Caco-2 (cell line): Measurements from ENCODE around the gene EPHB6. TPM values are rescaled to one million over a fixed set of nuclear protein-coding genes. Genes with fewer than 3 reads are reported as not detected.

Experiments
- BruUV-seq: library from RNA; stranded (reverse); fragments of 400-500 nt; replicated peaks from 2 replicates; lab custom pipeline; 2021; lab: Mats Ljungman, UMichigan
- CTCF ChIA-PET: fragments of 300-600 bp; sonication (Branson Sonifier 250); formaldehyde crosslinking; loops from one replicate; lab custom pipeline; 2022; ENCODE audit warnings: antibody characterized with exemption; lab: Charles Lee
- POLR2A ChIA-PET: fragments of 300-600 bp; sonication (Branson Sonifier 250); formaldehyde crosslinking; loops from one replicate; lab custom pipeline; 2022; ENCODE audit warnings: antibody characterized with exemption; lab: Charles Lee
- DNase-seq, 2 experiments: peaks; one replicate each; pipeline versions ENCODE4 v3.0.0 to v3.0.0-alpha.2; 2020 to 2022
- H3K27me3 ChIP-seq: replicated peaks from 2 replicates; pipeline ENCODE4 v1.6.0; 2011; ENCODE audit warnings: low read length; ENCODE audit not compliant: control insufficient read depth, insufficient read depth
- H3K36me3 ChIP-seq: 2 replicates; pipeline ENCODE4 v1.5.1; 2011; ENCODE audit warnings: low read length; ENCODE audit not compliant: control insufficient read depth, insufficient read depth
- H3K4me1 ChIP-seq: fragments of 250-450 bp; sonication (Bioruptor Pico); 2 replicates; pipeline ENCODE4 v1.5.1; 2020; ENCODE audit warnings: mild to moderate bottlenecking
- H3K4me3 ChIP-seq: 2 replicates; pipeline ENCODE4 v1.5.1; 2011; ENCODE audit warnings: low read depth, mild to moderate bottlenecking, control low read depth, low read length
- H3K9me3 ChIP-seq: fragments of 250-450 bp; sonication (Bioruptor Pico); 2 replicates; pipeline ENCODE4 v1.5.1; 2020; ENCODE audit warnings: mild to moderate bottlenecking, moderate library complexity
- H3K27ac Mint-ChIP-seq: one replicate; pipeline ENCODE4 v1.8.0; 2022; ENCODE audit warnings: mixed read lengths; ENCODE audit not compliant: unreplicated experiment
- H3K27me3 Mint-ChIP-seq: one replicate; pipeline ENCODE4 v1.8.0; 2022; ENCODE audit warnings: mixed read lengths; ENCODE audit not compliant: insufficient read depth, unreplicated experiment
- H3K36me3 Mint-ChIP-seq: one replicate; pipeline ENCODE4 v1.8.0; 2022; ENCODE audit warnings: mild to moderate bottlenecking, mixed read lengths; ENCODE audit not compliant: insufficient read depth, unreplicated experiment
- H3K4me1 Mint-ChIP-seq: one replicate; pipeline ENCODE4 v1.8.0; 2022; ENCODE audit warnings: low read depth, mixed read lengths; ENCODE audit not compliant: unreplicated experiment
- H3K4me3 Mint-ChIP-seq: one replicate; pipeline ENCODE4 v1.8.0; 2022; ENCODE audit warnings: mild to moderate bottlenecking, moderate library complexity, mixed read lengths; ENCODE audit not compliant: unreplicated experiment
- H3K9me3 Mint-ChIP-seq: one replicate; pipeline ENCODE4 v1.8.0; 2022; ENCODE audit warnings: mixed read lengths; ENCODE audit not compliant: unreplicated experiment
- intact Hi-C: fragments of 100-400 bp; cut with micrococcal nuclease; formaldehyde crosslinking; loops from one replicate; pipeline ENCODE4 v1.10.0; 2022; ENCODE audit not compliant: unreplicated experiment
- total RNA-seq: library from RNA; stranded (reverse); gene quantifications from 2 replicates; pipeline ENCODE4 v1.2.3, GENCODE V29; 2022
- TF ChIP-seq, protein P1 (sequence below), 2 experiments: fragments of 200-600 bp in 1 of 2; IDR thresholded peaks; 1 replicate in 1 of 2; 2 replicates in 1 of 2; pipeline versions ENCODE4 v1.5.1 to v1.8.0; 2011 to 2022; ENCODE audit warnings: antibody characterized with exemption in 1 of 2, control low read depth in 1 of 2, inconsistent platforms in 1 of 2, low read depth in 1 of 2, low read length in 1 of 2, mild to moderate bottlenecking in 1 of 2, moderate library complexity in 1 of 2; ENCODE audit not compliant: insufficient read depth in 1 of 2, severe bottlenecking in 1 of 2, unreplicated experiment in 1 of 2

The EPHB6 gene
- total RNA-seq, 1 experiment from 2014 or later: 2.7 TPM

DNA sequence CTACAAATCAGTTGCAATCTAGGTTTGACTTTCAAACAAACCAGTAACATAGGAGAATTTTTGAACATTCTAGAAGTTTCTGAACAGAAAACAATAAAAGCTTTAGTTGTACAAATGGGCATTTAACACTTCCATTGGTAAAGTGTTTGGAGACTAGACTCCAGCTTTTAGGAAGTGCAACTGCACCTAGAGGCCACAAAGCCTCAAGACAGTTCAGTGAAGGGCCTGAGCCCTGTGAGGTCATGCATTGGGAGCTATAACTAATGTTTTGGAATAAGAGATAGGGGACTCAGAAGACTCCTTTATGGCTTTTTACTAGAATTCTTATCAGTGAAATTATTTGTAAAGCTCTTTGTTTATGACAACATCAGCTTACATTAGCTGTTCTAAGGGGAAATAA is 3.0 kb upstream of the EPHB6 start:
- no peaks in the 10 kb centered on the region for H3K9me3 ChIP-seq
- no TSS peak for BruUV-seq
- no peaks in the 10 kb centered on the region for H3K36me3 ChIP-seq
- Mint-ChIP-seq H3K36me3 (no peaks in the 10 kb centered on the region), H3K4me1 (peaks cover 7% of the 10 kb centered on the region), H3K27me3 (peaks cover 17% of the 10 kb centered on the region), H3K9me3 (no peaks in the 10 kb centered on the region), H3K4me3 (no peak overlapping the region), H3K27ac (no peak overlapping the region)
- peaks cover 6% of the 10 kb centered on the region; the same call in 1 of the 2 replicates for H3K4me1 ChIP-seq
- no peak for DNase-seq
- intact Hi-C loops: no loop called here
- POLR2A ChIA-PET: no interaction called here
- TF ChIP-seq, protein P1, sequence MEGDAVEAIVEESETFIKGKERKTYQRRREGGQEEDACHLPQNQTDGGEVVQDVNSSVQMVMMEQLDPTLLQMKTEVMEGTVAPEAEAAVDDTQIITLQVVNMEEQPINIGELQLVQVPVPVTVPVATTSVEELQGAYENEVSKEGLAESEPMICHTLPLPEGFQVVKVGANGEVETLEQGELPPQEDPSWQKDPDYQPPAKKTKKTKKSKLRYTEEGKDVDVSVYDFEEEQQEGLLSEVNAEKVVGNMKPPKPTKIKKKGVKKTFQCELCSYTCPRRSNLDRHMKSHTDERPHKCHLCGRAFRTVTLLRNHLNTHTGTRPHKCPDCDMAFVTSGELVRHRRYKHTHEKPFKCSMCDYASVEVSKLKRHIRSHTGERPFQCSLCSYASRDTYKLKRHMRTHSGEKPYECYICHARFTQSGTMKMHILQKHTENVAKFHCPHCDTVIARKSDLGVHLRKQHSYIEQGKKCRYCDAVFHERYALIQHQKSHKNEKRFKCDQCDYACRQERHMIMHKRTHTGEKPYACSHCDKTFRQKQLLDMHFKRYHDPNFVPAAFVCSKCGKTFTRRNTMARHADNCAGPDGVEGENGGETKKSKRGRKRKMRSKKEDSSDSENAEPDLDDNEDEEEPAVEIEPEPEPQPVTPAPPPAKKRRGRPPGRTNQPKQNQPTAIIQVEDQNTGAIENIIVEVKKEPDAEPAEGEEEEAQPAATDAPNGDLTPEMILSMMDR (IDR thresholded peaks at IDR 0.05; ENCODE audit: insufficient read depth in 1 of 2, low read depth in 1 of 2, low read length in 1 of 2, severe bottlenecking in 1 of 2, unreplicated experiment in 1 of 2): no peak
- CTCF ChIA-PET: interaction anchor here (0.7 to 0.8 kb wide), 2 partner anchors 21 to 363 kb away, joined by 3 to 4 read pairs; no protein-coding TSS in a partner anchor
- no peak overlapping the region for H3K4me3 ChIP-seq
- no peaks in the 10 kb centered on the region; the same call in none of the 2 replicates for H3K27me3 ChIP-seq

- no peaks in the 10 kb centered on the region for H3K9me3 ChIP-seq
- BruUV-seq: no TSS peak
- DNase-seq: peak; percentile 64 to 75
- Mint-ChIP-seq H3K36me3 (no peaks in the 10 kb centered on the region), H3K27ac (peak overlapping the region; percentile 47), H3K27me3 (peaks cover 14% of the 10 kb centered on the region), H3K4me3 (peak overlapping the region; percentile 91), H3K9me3 (no peaks in the 10 kb centered on the region), H3K4me1 (peaks cover 7% of the 10 kb centered on the region)
- POLR2A ChIA-PET: no interaction called here
- peak overlapping the region; percentile 76 for H3K4me3 ChIP-seq
- CTCF ChIA-PET: interaction anchor here (0.6 to 1.9 kb wide), 10 partner anchors 12 to 367 kb away, joined by 3 to 6 read pairs (median 3); no protein-coding TSS in a partner anchor
- H3K27me3 ChIP-seq: no peaks in the 10 kb centered on the region; the same call in none of the 2 replicates
- TF ChIP-seq, protein P1 (IDR thresholded peaks at IDR 0.05; ENCODE audit: insufficient read depth in 1 of 2, low read depth in 1 of 2, low read length in 1 of 2, severe bottlenecking in 1 of 2, unreplicated experiment in 1 of 2): peak; percentile 83 to 85
- no peaks in the 10 kb centered on the region for H3K36me3 ChIP-seq
- intact Hi-C loops: loop anchor here (1.0 to 2.0 kb wide), 6 partner anchors 12 to 361 kb away; no protein-coding TSS in a partner anchor
- H3K4me1 ChIP-seq: peaks cover 6% of the 10 kb centered on the region; the same call in 1 of the 2 replicates
These were observed 1.0 kb upstream of the EPHB6 start for GRCh38 chr7:142853739-142854371.

DNA sequence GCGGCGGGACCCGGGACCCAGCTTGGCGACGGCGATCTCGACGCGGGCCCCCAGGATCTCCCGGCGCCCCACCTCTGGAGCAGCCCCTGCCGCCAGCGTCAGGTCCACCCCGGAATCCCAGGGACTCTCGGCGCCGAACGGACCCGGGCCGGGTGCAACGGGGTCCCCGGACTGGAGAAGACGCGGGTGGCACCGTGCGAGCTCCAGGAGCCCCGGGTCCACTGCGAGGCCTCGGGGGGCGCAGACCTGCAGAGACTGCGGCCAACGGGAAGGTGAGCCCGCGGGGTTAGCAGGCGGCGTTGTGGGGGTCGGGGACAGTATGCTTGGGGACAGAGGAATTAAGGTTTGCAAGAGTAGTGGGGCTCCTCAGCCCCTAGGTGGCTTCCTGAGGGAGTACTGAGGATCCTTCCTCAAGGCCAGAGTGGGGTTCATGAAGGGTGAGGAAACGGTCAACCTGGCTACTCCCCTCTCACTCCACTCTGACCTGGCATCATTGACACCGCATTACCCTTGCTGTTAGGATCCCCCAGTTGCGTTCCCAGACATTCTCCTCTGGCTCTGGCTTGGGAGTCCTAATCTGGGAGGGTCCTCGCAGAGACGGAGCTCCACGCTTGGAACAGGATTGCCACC is 353 bp downstream of the EPHB6 start:
- CTCF ChIA-PET: interaction anchor here (0.6 to 1.9 kb wide), 8 partner anchors 9 to 360 kb away, joined by 3 to 8 read pairs (median 5); no protein-coding TSS in a partner anchor
- POLR2A ChIA-PET: no interaction called here
- Mint-ChIP-seq H3K4me3 (peak overlapping the region; percentile 91), H3K27ac (no peak overlapping the region), H3K9me3 (no peaks in the 10 kb centered on the region), H3K27me3 (peaks cover 11% of the 10 kb centered on the region), H3K36me3 (no peaks in the 10 kb centered on the region), H3K4me1 (peaks cover 7% of the 10 kb centered on the region)
- peaks cover 6% of the 10 kb centered on the region; the same call in 1 of the 2 replicates for H3K4me1 ChIP-seq
- peak overlapping the region; percentile 76 for H3K4me3 ChIP-seq
- no peaks in the 10 kb centered on the region; the same call in none of the 2 replicates for H3K27me3 ChIP-seq
- H3K36me3 ChIP-seq: no peaks in the 10 kb centered on the region
- intact Hi-C loops: loop anchor here (2.0 kb wide), 1 partner anchor 102 kb away; no protein-coding TSS in a partner anchor
- BruUV-seq: no TSS peak
- peak in 1 of 2 experiments; percentile 25 for DNase-seq
- TF ChIP-seq, protein P1 (IDR thresholded peaks at IDR 0.05; ENCODE audit: insufficient read depth in 1 of 2, low read depth in 1 of 2, low read length in 1 of 2, severe bottlenecking in 1 of 2, unreplicated experiment in 1 of 2): peak in 1 of 2 experiments; percentile 26
- no peaks in the 10 kb centered on the region for H3K9me3 ChIP-seq
